OCI-LY3 (cell line): Measurements from ENCODE around the gene AVP.

Experiments
- H2AFZ ChIP-seq: fragments of 200-600, 300-600 bp; shearing (Covaris generic); 2 replicates; pipeline ENCODE4 v1.6.0; 2014; ENCODE audit warnings: antibody characterized with exemption, low read depth, low read length
- H3K27ac ChIP-seq: fragments of 200-600, 300-600 bp; sonication (generic); 2 replicates; pipeline ENCODE4 v1.5.1; 2014; ENCODE audit warnings: mild to moderate bottlenecking, low read length, moderate library complexity, mixed read lengths
- H3K27me3 ChIP-seq: fragments of 200-600, 300-600 bp; sonication (generic); 2 replicates; pipeline ENCODE4 v1.6.1; 2014; ENCODE audit warnings: low read depth, low read length, mixed read lengths
- H3K36me3 ChIP-seq: fragments of 200-600, 300-600 bp; sonication (generic); replicated peaks from 2 replicates; pipeline ENCODE3; 2014; ENCODE audit warnings: low read depth, low read length, mixed read lengths
- H3K4me1 ChIP-seq: fragments of 300-600, 200-600 bp; sonication (generic); 2 replicates; pipeline ENCODE4 v1.6.1; 2014; ENCODE audit warnings: low read length, mixed read lengths
- H3K4me2 ChIP-seq: fragments of 200-600, 300-600 bp; sonication (generic); 2 replicates; pipeline ENCODE4 v1.6.1; 2014; ENCODE audit warnings: low read length, mixed read lengths
- H3K4me3 ChIP-seq: fragments of 300-600, 200-600 bp; sonication (generic); 2 replicates; pipeline ENCODE4 v1.5.1; 2014; ENCODE audit warnings: antibody characterized with exemption, mild to moderate bottlenecking, low read length, moderate library complexity
- H3K79me2 ChIP-seq: fragments of 300-600, 200-600 bp; shearing (Covaris generic); 2 replicates; pipeline ENCODE4 v1.6.1; 2014; ENCODE audit warnings: mild to moderate bottlenecking, low read length, mixed read lengths
- H3K9ac ChIP-seq: fragments of 300-600, 200-600 bp; shearing (Covaris generic); 2 replicates; pipeline ENCODE4 v1.6.0; 2014; ENCODE audit warnings: mild to moderate bottlenecking, low read length, moderate library complexity
- H3K9me3 ChIP-seq: fragments of 200-600, 300-600 bp; shearing (Covaris generic); 2 replicates; pipeline ENCODE4 v1.6.1; 2014; ENCODE audit warnings: low read length, mixed read lengths; ENCODE audit not compliant: insufficient read depth
- H4K20me1 ChIP-seq: fragments of 200-600, 300-600 bp; sonication (generic); 2 replicates; pipeline ENCODE4 v1.6.1; 2016; ENCODE audit warnings: low read length, mixed read lengths; ENCODE audit not compliant: insufficient read depth
- EZH2phosphoT487 ChIP-seq: fragments of 200-600 bp; shearing (Covaris generic); IDR thresholded peaks from 2 replicates; pipeline ENCODE4 v1.6.1; 2018; ENCODE audit warnings: antibody characterized with exemption, mixed run types, low read depth
- TF ChIP-seq, protein P1 (sequence below): fragments of 200-600, 300-600 bp; sonication (generic); IDR thresholded peaks from 2 replicates; pipeline ENCODE4 v1.5.1; 2014; ENCODE audit warnings: antibody characterized with exemption, low read length, low read depth

Gene AVP

DNA sequence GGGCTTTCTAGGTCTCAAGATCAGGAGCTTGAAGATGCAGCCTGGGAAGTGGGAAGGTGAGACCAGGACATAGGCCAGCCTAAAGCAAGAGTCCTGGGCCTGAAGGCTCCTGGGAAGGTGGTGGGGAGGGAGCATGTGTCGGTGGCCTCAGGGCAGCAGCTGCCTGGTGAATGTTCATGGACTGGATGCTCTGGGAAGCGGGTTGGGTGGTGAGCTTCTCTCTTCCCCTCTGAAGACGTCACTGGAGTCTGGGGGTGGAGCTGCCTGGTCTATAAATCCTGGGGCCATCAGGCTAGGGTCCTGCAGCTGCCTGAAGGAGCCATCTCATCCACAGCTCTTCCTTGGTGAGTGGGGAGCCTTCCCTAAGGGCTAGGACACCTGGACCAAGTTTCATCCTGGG lies 41.2 kb downstream of the AVP start, which contains the start of gene GNRH2:
TSS of gene GNRH2 (plus strand) at position 301 of the 400 bp plus-strand sequence. CDS start 793 bp downstream, outside the sequence.
- Histone ChIP-seq H3K27ac (no peak within 1 kb of the TSS), H3K9me3 (no peaks in the 10 kb centered on the region), H3K4me2 (no peak within 1 kb of the TSS), H3K4me3 (no peak within 1 kb of the TSS), H3K79me2 (peaks cover 21% of the 10 kb centered on the region), H3K4me1 (peaks cover 13% of the 10 kb centered on the region), H3K36me3 (peaks cover 23% of the 10 kb centered on the region), H3K27me3 (no peaks in the 10 kb centered on the region), H3K9ac (no peak within 1 kb of the TSS), H2AFZ (no peak within 1 kb of the TSS), H4K20me1 (no peaks in the 10 kb centered on the region; the same call in 1 of the 2 replicates)
- TF ChIP-seq EZH2phosphoT487, result no peak
- TF ChIP-seq, protein P1, sequence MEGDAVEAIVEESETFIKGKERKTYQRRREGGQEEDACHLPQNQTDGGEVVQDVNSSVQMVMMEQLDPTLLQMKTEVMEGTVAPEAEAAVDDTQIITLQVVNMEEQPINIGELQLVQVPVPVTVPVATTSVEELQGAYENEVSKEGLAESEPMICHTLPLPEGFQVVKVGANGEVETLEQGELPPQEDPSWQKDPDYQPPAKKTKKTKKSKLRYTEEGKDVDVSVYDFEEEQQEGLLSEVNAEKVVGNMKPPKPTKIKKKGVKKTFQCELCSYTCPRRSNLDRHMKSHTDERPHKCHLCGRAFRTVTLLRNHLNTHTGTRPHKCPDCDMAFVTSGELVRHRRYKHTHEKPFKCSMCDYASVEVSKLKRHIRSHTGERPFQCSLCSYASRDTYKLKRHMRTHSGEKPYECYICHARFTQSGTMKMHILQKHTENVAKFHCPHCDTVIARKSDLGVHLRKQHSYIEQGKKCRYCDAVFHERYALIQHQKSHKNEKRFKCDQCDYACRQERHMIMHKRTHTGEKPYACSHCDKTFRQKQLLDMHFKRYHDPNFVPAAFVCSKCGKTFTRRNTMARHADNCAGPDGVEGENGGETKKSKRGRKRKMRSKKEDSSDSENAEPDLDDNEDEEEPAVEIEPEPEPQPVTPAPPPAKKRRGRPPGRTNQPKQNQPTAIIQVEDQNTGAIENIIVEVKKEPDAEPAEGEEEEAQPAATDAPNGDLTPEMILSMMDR, result no peak

DNA sequence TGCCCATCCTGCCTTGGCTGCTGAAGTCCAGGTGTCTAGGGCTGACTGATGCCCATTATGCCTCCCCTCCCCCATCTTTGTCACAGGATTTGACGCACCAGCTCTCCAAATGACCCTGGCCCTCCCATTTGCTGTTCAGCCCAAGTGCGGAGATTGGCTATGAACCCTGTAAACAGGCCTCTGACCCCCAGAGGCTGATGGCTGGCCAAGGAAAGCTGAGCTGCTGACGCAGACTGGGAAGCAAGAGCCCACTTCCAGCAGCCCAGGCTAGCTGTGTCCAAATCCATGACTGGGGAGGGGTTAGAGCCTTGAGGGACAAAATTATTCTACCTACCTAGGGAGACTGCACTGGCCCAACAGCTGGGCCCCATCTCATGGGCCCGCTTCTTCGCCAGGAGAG lies 41.9 kb downstream of the AVP start:
- H3K27me3 ChIP-seq, result no peaks in the 10 kb centered on the region
- H3K4me1 ChIP-seq, result peaks cover 13% of the 10 kb centered on the region
- H3K27ac ChIP-seq, result no peak overlapping the region
- H3K79me2 ChIP-seq, result peaks cover 17% of the 10 kb centered on the region
- TF ChIP-seq, protein P1, result no peak
- no peaks in the 10 kb centered on the region; the same call in 1 of the 2 replicates for H4K20me1 ChIP-seq
- H3K9ac ChIP-seq, result no peak overlapping the region
- H3K4me2 ChIP-seq, result no peak overlapping the region
- no peaks in the 10 kb centered on the region for H3K9me3 ChIP-seq
- no peak overlapping the region for H3K4me3 ChIP-seq
- no peak overlapping the region for H2AFZ ChIP-seq
- peaks cover 23% of the 10 kb centered on the region for H3K36me3 ChIP-seq

DNA sequence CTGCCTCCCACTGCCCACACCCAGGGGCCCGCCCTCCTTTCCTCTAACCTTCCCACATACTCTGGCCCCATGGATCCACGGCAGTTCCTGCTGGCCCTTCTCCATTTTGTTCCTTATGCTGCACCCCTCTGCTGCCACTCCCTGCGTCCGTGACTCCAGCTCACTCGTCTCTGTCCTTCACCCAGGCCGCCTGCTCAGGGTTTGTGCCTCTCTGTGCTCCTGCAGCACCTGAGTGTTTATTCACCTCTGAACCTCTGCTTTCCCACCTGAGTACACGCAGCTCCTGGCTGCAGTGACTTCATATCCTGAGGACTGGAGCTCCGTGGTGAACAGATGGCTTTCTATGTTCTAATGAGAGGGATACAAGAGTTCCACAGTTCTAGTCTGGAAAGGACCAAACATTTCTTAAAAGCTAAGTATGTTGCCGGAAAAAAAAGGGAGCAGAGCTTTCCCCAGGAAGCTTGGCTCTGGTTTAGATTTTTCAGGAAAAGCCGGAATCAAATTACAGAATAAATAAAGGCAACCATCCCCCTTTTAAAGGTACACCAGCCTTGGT lies 42.6 kb downstream of the AVP start:
- H3K4me2 ChIP-seq, result no peak overlapping the region
- TF ChIP-seq, protein P1, result no peak
- TF ChIP-seq EZH2phosphoT487, result no peak
- peaks cover 27% of the 10 kb centered on the region for H3K36me3 ChIP-seq

DNA sequence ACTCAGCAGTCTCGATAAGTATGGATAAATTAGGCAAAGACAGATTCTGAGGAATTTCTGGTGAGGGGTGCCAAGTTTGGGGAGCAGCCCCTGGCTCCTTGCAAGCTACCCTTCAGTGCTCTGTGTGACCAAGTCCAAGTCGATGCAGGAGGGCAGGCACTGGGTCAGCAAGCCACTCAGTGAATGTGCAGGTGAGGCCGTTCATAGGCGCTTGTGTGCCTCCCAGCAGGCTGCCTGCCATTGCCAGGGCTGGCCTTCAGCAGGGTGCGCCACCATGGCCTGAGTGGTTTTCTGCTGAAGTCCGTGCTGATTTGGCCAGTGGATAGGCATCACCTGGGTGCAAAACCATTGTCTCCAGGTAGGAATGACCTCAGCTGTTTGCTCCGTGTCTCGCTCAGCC lies 44.4 kb downstream of the AVP start:
- Histone ChIP-seq H4K20me1 (no peaks in the 10 kb centered on the region), H3K9me3 (no peaks in the 10 kb centered on the region), H3K4me1 (peaks cover 4% of the 10 kb centered on the region), H3K4me2 (no peak overlapping the region), H3K4me3 (no peak overlapping the region), H3K36me3 (peaks cover 42% of the 10 kb centered on the region), H3K27me3 (no peaks in the 10 kb centered on the region), H3K9ac (no peak overlapping the region), H3K79me2 (no peaks in the 10 kb centered on the region), H3K27ac (no peak overlapping the region), H2AFZ (no peak overlapping the region)
- TF ChIP-seq EZH2phosphoT487, result no peak
- TF ChIP-seq, protein P1, result no peak

More for the DNA sequence above, 42.6 kb downstream of the AVP start:
- Histone ChIP-seq H2AFZ (no peak overlapping the region), H4K20me1 (no peaks in the 10 kb centered on the region; the same call in 1 of the 2 replicates), H3K4me1 (peaks cover 7% of the 10 kb centered on the region), H3K9ac (no peak overlapping the region), H3K27ac (no peak overlapping the region), H3K9me3 (no peaks in the 10 kb centered on the region), H3K79me2 (peaks cover 10% of the 10 kb centered on the region), H3K4me3 (no peak overlapping the region), H3K27me3 (no peaks in the 10 kb centered on the region)
